ENCODE results near the gene ZNF296.

- no peak for TF ChIP-seq CTCF (IDR thresholded peaks at IDR 0.05)
- no peak for TF ChIP-seq POLR2A (IDR thresholded peaks at IDR 0.05)
These were observed 29.0 kb downstream of the ZNF296 start for GRCh38 chr19:45047188-45047797.
